SK-N-SH (cell line): ENCODE data around the gene TCF25. TPM values are rescaled to one million over a fixed set of nuclear protein-coding genes. Genes with fewer than 3 reads are reported as not detected.

Experiments used
- CTCF ChIA-PET: fragments of 300-600, 350-600 bp; formaldehyde crosslinking; extraction: SDS; loops from one replicate; lab custom pipeline; 2021; lab: Yijun Ruan, JAX
- POLR2A ChIA-PET: fragments of 350-600 bp; sonication (Branson Sonifier 250); formaldehyde crosslinking; extraction: SDS; loops from one replicate; lab custom pipeline; 2020; ENCODE audit warnings: antibody characterized with exemption, inconsistent platforms; lab: Yijun Ruan, JAX
- DNase-seq: peaks from one replicate; pipeline ENCODE4 v3.0.0; 2012
- H2AFZ ChIP-seq: fragments of 200-600 bp; sonication (generic); 2 replicates; pipeline ENCODE4 v1.8.1; 2016; ENCODE audit warnings: antibody characterized with exemption, mild to moderate bottlenecking, low read depth
- H3F3A ChIP-seq: fragments of 200-600 bp; sonication (generic); replicated peaks from 2 replicates; pipeline ENCODE3; 2016; ENCODE audit warnings: antibody characterized with exemption, mild to moderate bottlenecking; ENCODE audit not compliant: insufficient read depth
- H3K27ac ChIP-seq, 2 experiments: fragments of 200-500 bp in 1 of 2; fragments of 200-600 bp in 1 of 2; sonication (Bioruptor generic) in 1 of 2; sonication (generic), shearing (Covaris generic) in 1 of 2; 2 replicates each; pipeline versions ENCODE4 v1.5.1 to v1.6.1; 2014 to 2016; ENCODE audit warnings: low read depth in 2 of 2, inconsistent platforms in 1 of 2, low read length in 1 of 2, mild to moderate bottlenecking in 1 of 2, mixed read lengths in 1 of 2
- H3K27me3 ChIP-seq: fragments of 200-600 bp; sonication (generic), shearing (Covaris generic); 2 replicates; pipeline ENCODE4 v1.6.1; 2016; ENCODE audit warnings: mixed run types; ENCODE audit not compliant: insufficient read depth
- H3K36me3 ChIP-seq, 2 experiments: fragments of 200-500 bp in 1 of 2; fragments of 200-600 bp in 1 of 2; sonication (Bioruptor generic) in 1 of 2; sonication (generic) in 1 of 2; replicated peaks in 1 of 2; 2 replicates each; pipeline versions ENCODE3 to v1.5.1; 2014 to 2016; ENCODE audit warnings: low read length in 1 of 2, mild to moderate bottlenecking in 1 of 2; ENCODE audit not compliant: insufficient read depth in 2 of 2, control insufficient read depth in 1 of 2
- H3K4me1 ChIP-seq, 2 experiments: fragments of 200-500 bp in 1 of 2; fragments of 200-600 bp in 1 of 2; sonication (Bioruptor generic) in 1 of 2; sonication (generic), shearing (Covaris generic) in 1 of 2; 2 replicates each; pipeline versions ENCODE4 v1.5.1 to v1.6.1; 2014 to 2016; ENCODE audit warnings: low read depth in 1 of 2, low read length in 1 of 2, mixed run types in 1 of 2; ENCODE audit not compliant: insufficient read depth in 2 of 2, control insufficient read depth in 1 of 2
- H3K4me2 ChIP-seq: fragments of 200-600 bp; sonication (generic), shearing (Covaris generic); 2 replicates; pipeline ENCODE4 v1.6.1; 2017; ENCODE audit warnings: mixed run types
- H3K4me3 ChIP-seq, 2 experiments: fragments of 200-500 bp in 1 of 2; fragments of 200-600 bp in 1 of 2; sonication (Bioruptor generic) in 1 of 2; sonication (generic), shearing (Covaris generic) in 1 of 2; 2 replicates each; pipeline versions ENCODE4 v1.5.1 to v1.8.1; 2014 to 2016; ENCODE audit warnings: low read depth in 2 of 2, inconsistent platforms in 1 of 2, low read length in 1 of 2, mild to moderate bottlenecking in 1 of 2, mixed read lengths in 1 of 2, moderate library complexity in 1 of 2
- H3K79me2 ChIP-seq: fragments of 200-600 bp; sonication (generic); 2 replicates; pipeline ENCODE4 v1.8.1; 2017; ENCODE audit warnings: mild to moderate bottlenecking; ENCODE audit not compliant: insufficient read depth
- H3K9ac ChIP-seq: fragments of 200-600 bp; sonication (generic); 2 replicates; pipeline ENCODE4 v1.6.1; 2017; ENCODE audit warnings: mixed run types
- H3K9me2 ChIP-seq: fragments of 200-600 bp; sonication (generic); 2 replicates; pipeline ENCODE4 v1.6.1; 2017; ENCODE audit warnings: mixed run types
- H3K9me3 ChIP-seq: fragments of 200-600 bp; sonication (generic); 2 replicates; pipeline ENCODE4 v1.6.1; 2017; ENCODE audit warnings: mixed run types, mild to moderate bottlenecking, moderate library complexity
- H4K20me1 ChIP-seq: fragments of 200-600 bp; sonication (generic); 2 replicates; pipeline ENCODE4 v1.6.1; 2017; ENCODE audit warnings: mild to moderate bottlenecking, mixed run types; ENCODE audit not compliant: insufficient read depth
- CTCF ChIP-seq: fragments of 200-600 bp; sonication (generic); IDR thresholded peaks from 2 replicates; pipeline ENCODE4 v1.6.1; 2017; ENCODE audit warnings: antibody characterized with exemption, mild to moderate bottlenecking, moderate library complexity
- FOSL2 ChIP-seq: IDR thresholded peaks from 2 replicates; pipeline ENCODE4 v1.4.0; 2012; ENCODE audit warnings: low read depth, mild to moderate bottlenecking, moderate library complexity, borderline replicate concordance
- GATA2 ChIP-seq: sonication (generic); formaldehyde crosslinking; IDR thresholded peaks from 2 replicates; pipeline ENCODE4 v1.5.0; 2020; ENCODE audit warnings: mild to moderate bottlenecking, missing genetic modification reagents
- IRF3 ChIP-seq: fragments of 150-350 bp; IDR thresholded peaks from 2 replicates; pipeline ENCODE4 v1.6.1; 2016; ENCODE audit warnings: mild to moderate bottlenecking, low read depth, low read length
- MXI1 ChIP-seq: IDR thresholded peaks from 2 replicates; pipeline ENCODE4 v1.6.1; 2012; ENCODE audit warnings: mild to moderate bottlenecking, low read depth, low read length, improper control_type of control experiment
- NFIC ChIP-seq: IDR thresholded peaks from 2 replicates; pipeline ENCODE4 v1.4.0; 2012; ENCODE audit warnings: borderline replicate concordance
- NRF1 ChIP-seq: IDR thresholded peaks from 2 replicates; pipeline ENCODE4 v1.6.1; 2012; ENCODE audit warnings: low read depth, mild to moderate bottlenecking, low read length
- PBX3 ChIP-seq: IDR thresholded peaks from 2 replicates; pipeline ENCODE4; 2012
- POLR2AphosphoS5 ChIP-seq: IDR thresholded peaks from 2 replicates; pipeline ENCODE4 v1.6.1; 2012; ENCODE audit warnings: low read depth, low read length
- RAD21 ChIP-seq: IDR thresholded peaks from 2 replicates; pipeline ENCODE4 v1.6.1; 2012; ENCODE audit warnings: mild to moderate bottlenecking, low read length
- REST ChIP-seq: IDR thresholded peaks from 2 replicates; pipeline ENCODE4 v1.6.1; 2012; ENCODE audit warnings: mild to moderate bottlenecking, low read depth, low read length, moderate library complexity
- RXRA ChIP-seq: IDR thresholded peaks from 2 replicates; pipeline ENCODE4 v1.4.0; 2012; ENCODE audit warnings: low read depth, mild to moderate bottlenecking, borderline replicate concordance
- SIN3A ChIP-seq: IDR thresholded peaks from 2 replicates; pipeline ENCODE4 v1.6.1; 2012; ENCODE audit warnings: low read depth, mild to moderate bottlenecking, low read length, moderate library complexity, borderline replicate concordance
- SMC3 ChIP-seq: IDR thresholded peaks from 2 replicates; pipeline ENCODE4 v1.6.1; 2012; ENCODE audit warnings: low read depth, low read length, improper control_type of control experiment
- TAF1 ChIP-seq: IDR thresholded peaks from 2 replicates; pipeline ENCODE4 v1.6.1; 2012; ENCODE audit warnings: low read depth, mild to moderate bottlenecking, low read length, moderate library complexity, borderline replicate concordance
- USF1 ChIP-seq: IDR thresholded peaks from 2 replicates; pipeline ENCODE4 v1.4.0; 2012; ENCODE audit warnings: low read depth, borderline replicate concordance
- YY1 ChIP-seq: IDR thresholded peaks from 2 replicates; pipeline ENCODE4 v1.4.0; 2012; ENCODE audit warnings: low read depth, mild to moderate bottlenecking
- ZBTB33 ChIP-seq: IDR thresholded peaks from 2 replicates; pipeline ENCODE4 v1.4.0; 2012; ENCODE audit warnings: low read depth, borderline replicate concordance
- WGBS: methylation state at CpG from one replicate; pipeline ENCODE4 v1.1.6; 2017; ENCODE audit warnings: low lambda C conversion rate; 5-methylcytosine and 5-hydroxymethylcytosine counted together
- polyA plus RNA-seq, 3 experiments: library from polyadenylated mRNA; depleted of rRNA; stranded (reverse); fragments of >200 nt; gene quantifications; 2 replicates each; pipeline ENCODE4 v1.2.3, GENCODE V29; 2012

The TCF25 gene
- polyA plus RNA-seq, 1 of the 3 experiments (the other 2 are of a cell fraction) = 208 TPM

- TF ChIP-seq MXI1 = peak; percentile 0; the same call in 1 of the 2 replicates
- no peak for TF ChIP-seq ZBTB33
- TF ChIP-seq NFIC = 0 out of 2 replicates have a peak, but pooled peaks have one; percentile 35
- peak; percentile 92 for TF ChIP-seq FOSL2
- no peak for TF ChIP-seq SMC3
- TF ChIP-seq USF1 = no peak
- TF ChIP-seq YY1 = no peak
Observed at GRCh38 chr16:89922477-89922883, 49.1 kb downstream of the TCF25 start (continued).

GRCh38 chr16:89922884-89923639, 49.7 kb downstream of the TCF25 start, which contains the start of gene TUBB3:
TSS of gene TUBB3 (plus strand) at chr16:89923342. CDS start at chr16:89923402, 60 bp downstream.
- CTCF ChIA-PET = interaction anchor here (1.2 to 6.1 kb wide), 8 partner anchors 13 to 223 kb away, joined by 3 to 53 read pairs (median 4); partner anchors contain the start of genes DBNDD1 and DEF8
- Histone ChIP-seq H3K27me3 (no peaks in the 10 kb centered on the region), H3K79me2 (peaks cover 52% of the 10 kb centered on the region), H3K9me3 (no peaks in the 10 kb centered on the region), H3K27ac (peak within 1 kb of the TSS; percentile 97 to 100), H3K36me3 (peaks cover 4 to 8% of the 10 kb centered on the region in 2 experiments), H2AFZ (peak within 1 kb of the TSS; percentile 59; the same call in 1 of the 2 replicates), H3K9me2 (no peaks in the 10 kb centered on the region), H3K4me3 (peak within 1 kb of the TSS; percentile 83 to 89), H3K4me1 (peaks cover 12 to 43% of the 10 kb centered on the region in 2 experiments; a peak in 3 of 4 replicates), H4K20me1 (peaks cover 46% of the 10 kb centered on the region), H3F3A (peaks cover 41% of the 10 kb centered on the region), H3K9ac (peak within 1 kb of the TSS; percentile 96), H3K4me2 (peak within 1 kb of the TSS; percentile 94)
- peak; percentile 97 for DNase-seq
- POLR2A ChIA-PET = interaction anchor here (0.6 to 3.5 kb wide), 18 partner anchors 9 to 235 kb away, joined by 3 to 24 read pairs (median 4); partner anchors contain the start of genes DBNDD1 and TCF25
- 0% methylated on average over 3 of the region's 88 CpGs for WGBS
- TF ChIP-seq NRF1 = peak; percentile 34
- no peak for TF ChIP-seq GATA2 (CRISPR knock-in tag)
- TF ChIP-seq REST = 0 out of 2 replicates have a peak, but pooled peaks have one; percentile 55
- no peak for TF ChIP-seq PBX3
- no peak for TF ChIP-seq RXRA
- TF ChIP-seq SIN3A = peak; percentile 17; the same call in 1 of the 2 replicates
- TF ChIP-seq MXI1 = peak; percentile 61
- TF ChIP-seq SMC3 = no peak
- TF ChIP-seq TAF1 = peak; percentile 88
- no peak for TF ChIP-seq RAD21
- TF ChIP-seq IRF3 = 0 out of 2 replicates have a peak, but pooled peaks have one; percentile 36
- peak; percentile 19 for TF ChIP-seq CTCF
- peak; percentile 98 for TF ChIP-seq POLR2AphosphoS5
